Karpas-422 (cell line): ENCODE data around the gene ACVR2B. TPM values are rescaled to one million over a fixed set of nuclear protein-coding genes. Genes with fewer than 3 reads are reported as not detected.

Experiments
- DNase-seq: peaks from one replicate; pipeline ENCODE4 v3.0.0-alpha.2; 2015
- H2AFZ ChIP-seq: fragments of 200-600 bp; sonication (generic); 2 replicates; pipeline ENCODE4 v1.6.1; 2014; ENCODE audit warnings: antibody characterized with exemption, low read length, mixed read lengths
- H3K27ac ChIP-seq: fragments of 200-600 bp; sonication (generic); 2 replicates; pipeline ENCODE4 v1.5.1; 2014; ENCODE audit warnings: mild to moderate bottlenecking, low read length, moderate library complexity
- H3K27me3 ChIP-seq: fragments of 200-600 bp; sonication (generic); 2 replicates; pipeline ENCODE4 v1.6.1; 2014; ENCODE audit warnings: low read length, mixed read lengths
- H3K36me3 ChIP-seq: fragments of 200-600 bp; sonication (generic); 2 replicates; pipeline ENCODE4 v1.6.1; 2014; ENCODE audit warnings: low read length, mixed read lengths; ENCODE audit not compliant: insufficient read depth
- H3K4me1 ChIP-seq: fragments of 200-600 bp; sonication (generic); 2 replicates; pipeline ENCODE4 v1.6.1; 2014; ENCODE audit warnings: mild to moderate bottlenecking, low read length, mixed read lengths
- H3K4me2 ChIP-seq: fragments of 200-600 bp; sonication (generic); 2 replicates; pipeline ENCODE4 v1.6.1; 2014; ENCODE audit warnings: low read length, low read depth, mild to moderate bottlenecking; ENCODE audit not compliant: poor library complexity, severe bottlenecking
- H3K4me3 ChIP-seq: fragments of 200-600 bp; sonication (generic); 2 replicates; pipeline ENCODE4 v1.5.1; 2014; ENCODE audit warnings: mild to moderate bottlenecking, antibody characterized with exemption, low read length, mixed read lengths
- H3K79me2 ChIP-seq: fragments of 200-600 bp; sonication (generic); 2 replicates; pipeline ENCODE4 v1.6.1; 2014; ENCODE audit warnings: mild to moderate bottlenecking, low read length, mixed read lengths
- H3K9ac ChIP-seq: fragments of 200-600 bp; sonication (generic); 2 replicates; pipeline ENCODE4 v1.6.0; 2014; ENCODE audit warnings: low read length
- H3K9me2 ChIP-seq: fragments of 200-600 bp; sonication (generic), shearing (Covaris generic); replicated peaks from 2 replicates; pipeline ENCODE4 v1.6.0; 2014; ENCODE audit warnings: mild to moderate bottlenecking, low read length, moderate library complexity; ENCODE audit not compliant: insufficient read depth
- H3K9me3 ChIP-seq: fragments of 300-700, 200-600 bp; sonication (generic); 2 replicates; pipeline ENCODE4 v1.6.1; 2014; ENCODE audit warnings: low read length, mixed read lengths
- H4K20me1 ChIP-seq: fragments of 200-600 bp; sonication (generic); 2 replicates; pipeline ENCODE4 v1.6.1; 2014; ENCODE audit warnings: mild to moderate bottlenecking, antibody characterized with exemption, low read length, low read depth; ENCODE audit not compliant: insufficient read depth
- total RNA-seq: library from RNA; depleted of rRNA; stranded (reverse); fragments of >200 nt; shearing (Covaris generic); gene quantifications from 2 replicates; pipeline ENCODE4 v1.2.3, GENCODE V29; 2014; ENCODE audit warnings: low replicate concordance

ACVR2B gene
- total RNA-seq, 1 experiment from 2014 or later = 2.4 TPM

GRCh38 chr3:38465588-38466154, 12.0 kb downstream of the ACVR2B start:
- H3K9me3 ChIP-seq = no peaks in the 10 kb centered on the region
- no peak overlapping the region for H3K27ac ChIP-seq
- no peaks in the 10 kb centered on the region for H3K9me2 ChIP-seq
- H3K36me3 ChIP-seq = no peaks in the 10 kb centered on the region
- H3K79me2 ChIP-seq = no peaks in the 10 kb centered on the region
- H3K4me3 ChIP-seq = no peak overlapping the region
- H2AFZ ChIP-seq = no peak overlapping the region
- H3K27me3 ChIP-seq = peaks cover 2% of the 10 kb centered on the region; the same call in 1 of the 2 replicates
- no peak overlapping the region for H3K9ac ChIP-seq
- peaks cover 20% of the 10 kb centered on the region; the same call in 1 of the 2 replicates for H4K20me1 ChIP-seq
- peak; percentile 6 for DNase-seq
- no peaks in the 10 kb centered on the region for H3K4me1 ChIP-seq
- no peak overlapping the region for H3K4me2 ChIP-seq

GRCh38 chr3:38468765-38469164, 15.1 kb downstream of the ACVR2B start:
- Histone ChIP-seq H3K4me2 (no peak overlapping the region), H2AFZ (no peak overlapping the region), H3K9me2 (no peaks in the 10 kb centered on the region), H3K9me3 (no peaks in the 10 kb centered on the region), H3K79me2 (no peaks in the 10 kb centered on the region), H3K9ac (no peak overlapping the region), H3K27me3 (no peaks in the 10 kb centered on the region; the same call in 1 of the 2 replicates), H3K4me1 (no peaks in the 10 kb centered on the region), H4K20me1 (0 out of 2 replicates have a peak, but pooled peaks cover 15% of the 10 kb centered on the region), H3K27ac (no peak overlapping the region), H3K36me3 (no peaks in the 10 kb centered on the region), H3K4me3 (no peak overlapping the region)
- DNase-seq = peak; percentile 15

GRCh38 chr3:38469852-38470251, 16.2 kb downstream of the ACVR2B start:
- H4K20me1 ChIP-seq = peaks cover 9% of the 10 kb centered on the region; the same call in 1 of the 2 replicates
- no peak overlapping the region for H2AFZ ChIP-seq
- H3K79me2 ChIP-seq = no peaks in the 10 kb centered on the region
- no peak for DNase-seq
- no peaks in the 10 kb centered on the region for H3K4me1 ChIP-seq
- H3K36me3 ChIP-seq = no peaks in the 10 kb centered on the region
- no peak overlapping the region for H3K27ac ChIP-seq
- no peak overlapping the region for H3K4me3 ChIP-seq
- H3K9ac ChIP-seq = no peak overlapping the region
- H3K9me2 ChIP-seq = no peaks in the 10 kb centered on the region
- no peaks in the 10 kb centered on the region; the same call in 1 of the 2 replicates for H3K27me3 ChIP-seq
- H3K9me3 ChIP-seq = no peaks in the 10 kb centered on the region
- H3K4me2 ChIP-seq = no peak overlapping the region

- H4K20me1 ChIP-seq = peaks cover 16% of the 10 kb centered on the region; the same call in 1 of the 2 replicates
- H3K79me2 ChIP-seq = no peaks in the 10 kb centered on the region
- H3K9ac ChIP-seq = no peak overlapping the region
- H3K27ac ChIP-seq = no peak overlapping the region
- no peak overlapping the region for H3K4me2 ChIP-seq
- DNase-seq = no peak
- H3K9me2 ChIP-seq = no peaks in the 10 kb centered on the region
- no peaks in the 10 kb centered on the region for H3K4me1 ChIP-seq
- H3K4me3 ChIP-seq = no peak overlapping the region
- no peak overlapping the region for H2AFZ ChIP-seq
- H3K36me3 ChIP-seq = no peaks in the 10 kb centered on the region
- no peaks in the 10 kb centered on the region for H3K9me3 ChIP-seq
- no peaks in the 10 kb centered on the region; the same call in 1 of the 2 replicates for H3K27me3 ChIP-seq
These were observed 17.7 kb downstream of the ACVR2B start for GRCh38 chr3:38471260-38471857.

GRCh38 chr3:38472342-38472741, 18.7 kb downstream of the ACVR2B start:
- Histone ChIP-seq H3K4me3 (no peak overlapping the region), H4K20me1 (peaks cover 16% of the 10 kb centered on the region; the same call in 1 of the 2 replicates), H3K27me3 (no peaks in the 10 kb centered on the region; the same call in 1 of the 2 replicates), H3K27ac (no peak overlapping the region), H3K79me2 (no peaks in the 10 kb centered on the region), H3K9me2 (no peaks in the 10 kb centered on the region), H3K9me3 (no peaks in the 10 kb centered on the region), H3K9ac (no peak overlapping the region), H3K36me3 (no peaks in the 10 kb centered on the region), H2AFZ (no peak overlapping the region), H3K4me1 (no peaks in the 10 kb centered on the region), H3K4me2 (no peak overlapping the region)
- no peak for DNase-seq

GRCh38 chr3:38473229-38473628, 19.5 kb downstream of the ACVR2B start:
- H3K27me3 ChIP-seq = no peaks in the 10 kb centered on the region; the same call in 1 of the 2 replicates

GRCh38 chr3:38474928-38475605, 21.4 kb downstream of the ACVR2B start:
- Histone ChIP-seq H3K9me2 (no peaks in the 10 kb centered on the region), H4K20me1 (peaks cover 16% of the 10 kb centered on the region; the same call in 1 of the 2 replicates), H3K9me3 (no peaks in the 10 kb centered on the region), H3K4me2 (no peak overlapping the region), H3K27ac (no peak overlapping the region), H3K4me3 (no peak overlapping the region), H2AFZ (no peak overlapping the region), H3K27me3 (no peaks in the 10 kb centered on the region; the same call in 1 of the 2 replicates), H3K9ac (no peak overlapping the region), H3K36me3 (no peaks in the 10 kb centered on the region), H3K4me1 (no peaks in the 10 kb centered on the region), H3K79me2 (no peaks in the 10 kb centered on the region)
- no peak for DNase-seq

More at GRCh38 chr3:38473229-38473628, 19.5 kb downstream of the ACVR2B start:
- H4K20me1 ChIP-seq = peaks cover 16% of the 10 kb centered on the region; the same call in 1 of the 2 replicates
- H3K9ac ChIP-seq = no peak overlapping the region
- no peaks in the 10 kb centered on the region for H3K4me1 ChIP-seq
- H3K9me2 ChIP-seq = no peaks in the 10 kb centered on the region
- no peaks in the 10 kb centered on the region for H3K79me2 ChIP-seq
- H3K4me2 ChIP-seq = no peak overlapping the region
- no peak for DNase-seq
- no peaks in the 10 kb centered on the region for H3K36me3 ChIP-seq
- H3K4me3 ChIP-seq = no peak overlapping the region
- H3K27ac ChIP-seq = no peak overlapping the region
- H2AFZ ChIP-seq = no peak overlapping the region
- no peaks in the 10 kb centered on the region for H3K9me3 ChIP-seq

GRCh38 chr3:38475716-38476115, 22.0 kb downstream of the ACVR2B start:
- H3K27ac ChIP-seq = no peak overlapping the region
- no peaks in the 10 kb centered on the region for H3K36me3 ChIP-seq
- no peaks in the 10 kb centered on the region for H3K27me3 ChIP-seq
- H3K9ac ChIP-seq = no peak overlapping the region
- no peaks in the 10 kb centered on the region for H3K9me3 ChIP-seq
- no peaks in the 10 kb centered on the region for H3K4me1 ChIP-seq
- H3K4me3 ChIP-seq = no peak overlapping the region
- peaks cover 16% of the 10 kb centered on the region; the same call in 1 of the 2 replicates for H4K20me1 ChIP-seq
- no peaks in the 10 kb centered on the region for H3K79me2 ChIP-seq
- H2AFZ ChIP-seq = no peak overlapping the region
- DNase-seq = no peak
- H3K9me2 ChIP-seq = no peaks in the 10 kb centered on the region
- H3K4me2 ChIP-seq = no peak overlapping the region
